ENCODE measurements around the gene DCAF4. TPM values are rescaled to one million over a fixed set of nuclear protein-coding genes. Genes with fewer than 3 reads are reported as not detected.

DCAF4 gene
- total and polyA plus RNA-seq, 2 donors (not counting 1 experiment from before 2014, with no cell fraction given): 10.2 to 20.7 TPM

- no peaks in the 10 kb centered on the region for H4K20me1 ChIP-seq (ENCODE audit: control insufficient read depth, extremely low read depth, insufficient read depth, low read length)
- H3K4me1 ChIP-seq (ENCODE audit: control insufficient read depth, extremely low read depth, insufficient read depth, low read length): peaks cover 15% of the 10 kb centered on the region
- H3K4me3 ChIP-seq (replicated peaks in 1 of 4; ENCODE audit: control extremely low read depth in 1 of 4, insufficient read depth in 1 of 4, low read depth in 3 of 4, low read length in 4 of 4): peak overlapping the region; percentile 83 to 94 (median 87)
- no peaks in the 10 kb centered on the region for H3K9me3 ChIP-seq (ENCODE audit: control insufficient read depth, insufficient read depth, low read depth, low read length)
- DNase-seq (ENCODE audit: low read depth in 2 of 2): peak in 1 of 2 donors; percentile 33
- peak overlapping the region; percentile 57 for H3K9ac ChIP-seq (ENCODE audit: insufficient read depth, low read length)
- no peaks in the 10 kb centered on the region for H3K27me3 ChIP-seq (ENCODE audit: control insufficient read depth, insufficient read depth, low read length)
- no peak overlapping the region for H2AFZ ChIP-seq (ENCODE audit: low read length)
- no peak for TF ChIP-seq EZH2 (IDR thresholded peaks at IDR 0.05; ENCODE audit: low read length, missing control alignments)
- TF ChIP-seq CTCF (conservative IDR thresholded peaks at IDR 0.05 in 1 of 2, IDR thresholded peaks at IDR 0.05 in 1 of 2; ENCODE audit: low read depth in 1 of 2, low read length in 2 of 2): no peak
- H3K27ac ChIP-seq (ENCODE audit: insufficient read depth, low read length): peak overlapping the region; percentile 48
- no peaks in the 10 kb centered on the region for H3K36me3 ChIP-seq (ENCODE audit: control insufficient read depth, insufficient read depth, low read length)
- H3K79me2 ChIP-seq (ENCODE audit: control insufficient read depth, insufficient read depth, low read length): peaks cover 55% of the 10 kb centered on the region
- H3K4me2 ChIP-seq (ENCODE audit: extremely low read depth, insufficient read depth, low read length): peak overlapping the region; percentile 92
Observed at GRCh38 chr14:72892879-72893635, 33.2 kb upstream of the DCAF4 start.

GRCh38 chr14:72893636-72894322 lies 32.5 kb upstream of the DCAF4 start, which contains the start of gene DPF3:
TSS of gene DPF3 (minus strand) at chr14:72894101. CDS start at chr14:72894088, 13 bp downstream.
- H3K4me1 ChIP-seq (ENCODE audit: control insufficient read depth, extremely low read depth, insufficient read depth, low read length): peaks cover 13% of the 10 kb centered on the region
- H4K20me1 ChIP-seq (ENCODE audit: control insufficient read depth, extremely low read depth, insufficient read depth, low read length): no peaks in the 10 kb centered on the region
- H3K4me2 ChIP-seq (ENCODE audit: extremely low read depth, insufficient read depth, low read length): peak within 1 kb of the TSS; percentile 98
- no peaks in the 10 kb centered on the region for H3K36me3 ChIP-seq (ENCODE audit: control insufficient read depth, insufficient read depth, low read length)
- H3K4me3 ChIP-seq (replicated peaks in 1 of 4; ENCODE audit: control extremely low read depth in 1 of 4, insufficient read depth in 1 of 4, low read depth in 3 of 4, low read length in 4 of 4): peak within 1 kb of the TSS; percentile 85 to 94 (median 91)
- peak within 1 kb of the TSS; percentile 57 for H3K9ac ChIP-seq (ENCODE audit: insufficient read depth, low read length)
- peak within 1 kb of the TSS; percentile 48 for H3K27ac ChIP-seq (ENCODE audit: insufficient read depth, low read length)
- peaks cover 48% of the 10 kb centered on the region for H3K79me2 ChIP-seq (ENCODE audit: control insufficient read depth, insufficient read depth, low read length)
- H3K9me3 ChIP-seq (ENCODE audit: control insufficient read depth, insufficient read depth, low read depth, low read length): no peaks in the 10 kb centered on the region
- peak within 1 kb of the TSS; percentile 90 for H2AFZ ChIP-seq (ENCODE audit: low read length)
- TF ChIP-seq EZH2 (IDR thresholded peaks at IDR 0.05; ENCODE audit: low read length, missing control alignments): no peak
- TF ChIP-seq CTCF (conservative IDR thresholded peaks at IDR 0.05 in 1 of 2, IDR thresholded peaks at IDR 0.05 in 1 of 2; ENCODE audit: low read depth in 1 of 2, low read length in 2 of 2): no peak
- no peaks in the 10 kb centered on the region for H3K27me3 ChIP-seq (ENCODE audit: control insufficient read depth, insufficient read depth, low read length)
- peak; percentile 95 to 97 for DNase-seq (ENCODE audit: low read depth in 2 of 2)

GRCh38 chr14:72894323-72894622 lies 32.0 kb upstream of the DCAF4 start:
- Histone ChIP-seq H3K27me3 (ENCODE audit: control insufficient read depth, insufficient read depth, low read length) (no peaks in the 10 kb centered on the region), H4K20me1 (ENCODE audit: control insufficient read depth, extremely low read depth, insufficient read depth, low read length) (no peaks in the 10 kb centered on the region), H3K27ac (ENCODE audit: insufficient read depth, low read length) (peak overlapping the region; percentile 38), H3K79me2 (ENCODE audit: control insufficient read depth, insufficient read depth, low read length) (peaks cover 43% of the 10 kb centered on the region), H3K36me3 (ENCODE audit: control insufficient read depth, insufficient read depth, low read length) (no peaks in the 10 kb centered on the region), H2AFZ (ENCODE audit: low read length) (peak overlapping the region; percentile 90), H3K4me2 (ENCODE audit: extremely low read depth, insufficient read depth, low read length) (peak overlapping the region; percentile 98), H3K4me1 (ENCODE audit: control insufficient read depth, extremely low read depth, insufficient read depth, low read length) (peaks cover 12% of the 10 kb centered on the region), H3K9ac (ENCODE audit: insufficient read depth, low read length) (peak overlapping the region; percentile 20), H3K4me3 (replicated peaks in 1 of 4; ENCODE audit: control extremely low read depth in 1 of 4, insufficient read depth in 1 of 4, low read depth in 3 of 4, low read length in 4 of 4) (peak overlapping the region; percentile 85 to 94 (median 91)), H3K9me3 (ENCODE audit: control insufficient read depth, insufficient read depth, low read depth, low read length) (no peaks in the 10 kb centered on the region)
- DNase-seq (ENCODE audit: low read depth in 2 of 2): peak in 1 of 2 donors; percentile 13
- no peak for TF ChIP-seq CTCF (conservative IDR thresholded peaks at IDR 0.05 in 1 of 2, IDR thresholded peaks at IDR 0.05 in 1 of 2; ENCODE audit: low read depth in 1 of 2, low read length in 2 of 2)
- no peak for TF ChIP-seq EZH2 (IDR thresholded peaks at IDR 0.05; ENCODE audit: low read length, missing control alignments)
